ENCODE measurements around the gene DUOX1.

The DUOX1 gene

DNA sequence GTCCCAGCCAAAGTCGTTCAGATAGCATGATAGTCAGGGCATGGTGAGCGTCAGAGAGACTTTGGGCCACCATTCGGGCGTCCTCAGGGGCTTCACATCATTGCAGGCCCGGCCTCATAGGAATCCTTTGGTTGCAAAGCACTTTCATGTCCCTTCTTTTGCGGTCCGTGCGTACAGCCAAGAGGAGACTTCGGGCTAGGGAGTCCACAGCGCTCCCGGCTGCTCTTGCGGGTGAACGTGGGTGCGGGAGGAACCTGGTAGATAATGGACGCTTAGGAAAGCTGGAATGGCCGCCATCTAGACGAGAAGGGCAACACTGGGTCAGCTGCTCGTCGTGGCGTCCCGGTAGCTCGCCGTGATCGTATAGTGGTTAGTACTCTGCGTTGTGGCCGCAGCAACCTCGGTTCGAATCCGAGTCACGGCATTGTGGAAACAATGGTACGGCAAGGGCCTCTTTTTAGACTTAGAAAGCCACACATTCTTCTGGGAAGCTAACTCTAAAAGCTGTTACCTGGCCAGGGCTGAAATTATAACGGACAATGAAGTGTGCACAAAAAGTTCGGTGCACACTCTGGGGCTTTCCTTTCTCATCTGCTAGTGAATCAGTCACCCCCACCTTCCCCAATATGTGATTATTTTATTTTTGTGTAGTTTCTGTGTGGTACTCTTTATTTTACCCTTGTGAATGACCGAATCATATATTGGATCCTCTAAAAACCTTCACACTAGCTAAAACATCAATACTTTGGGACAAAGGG, 71.2 kb downstream of the DUOX1 start:
- Histone ChIP-seq H3K36me3 (ENCODE audit: control insufficient read depth, insufficient read depth, low read length) (no peaks in the 10 kb centered on the region), H3K27ac (peak overlapping the region; percentile 100), H3K27me3 (ENCODE audit: control insufficient read depth, insufficient read depth, low read length) (no peaks in the 10 kb centered on the region), H3K4me2 (ENCODE audit: low read length) (peak overlapping the region; percentile 78), H3K9me3 (ENCODE audit: control insufficient read depth, low read length) (no peaks in the 10 kb centered on the region), H2AFZ (peak overlapping the region; percentile 97), H3K9ac (no peak overlapping the region), H3K4me1 (peaks cover 2% of the 10 kb centered on the region), H3K4me3 (ENCODE audit: low read depth, low read length) (peak overlapping the region; percentile 68), H3K79me2 (no peaks in the 10 kb centered on the region)
- TF ChIP-seq, protein P1, sequence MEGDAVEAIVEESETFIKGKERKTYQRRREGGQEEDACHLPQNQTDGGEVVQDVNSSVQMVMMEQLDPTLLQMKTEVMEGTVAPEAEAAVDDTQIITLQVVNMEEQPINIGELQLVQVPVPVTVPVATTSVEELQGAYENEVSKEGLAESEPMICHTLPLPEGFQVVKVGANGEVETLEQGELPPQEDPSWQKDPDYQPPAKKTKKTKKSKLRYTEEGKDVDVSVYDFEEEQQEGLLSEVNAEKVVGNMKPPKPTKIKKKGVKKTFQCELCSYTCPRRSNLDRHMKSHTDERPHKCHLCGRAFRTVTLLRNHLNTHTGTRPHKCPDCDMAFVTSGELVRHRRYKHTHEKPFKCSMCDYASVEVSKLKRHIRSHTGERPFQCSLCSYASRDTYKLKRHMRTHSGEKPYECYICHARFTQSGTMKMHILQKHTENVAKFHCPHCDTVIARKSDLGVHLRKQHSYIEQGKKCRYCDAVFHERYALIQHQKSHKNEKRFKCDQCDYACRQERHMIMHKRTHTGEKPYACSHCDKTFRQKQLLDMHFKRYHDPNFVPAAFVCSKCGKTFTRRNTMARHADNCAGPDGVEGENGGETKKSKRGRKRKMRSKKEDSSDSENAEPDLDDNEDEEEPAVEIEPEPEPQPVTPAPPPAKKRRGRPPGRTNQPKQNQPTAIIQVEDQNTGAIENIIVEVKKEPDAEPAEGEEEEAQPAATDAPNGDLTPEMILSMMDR (IDR thresholded peaks at IDR 0.05), result no peak

DNA sequence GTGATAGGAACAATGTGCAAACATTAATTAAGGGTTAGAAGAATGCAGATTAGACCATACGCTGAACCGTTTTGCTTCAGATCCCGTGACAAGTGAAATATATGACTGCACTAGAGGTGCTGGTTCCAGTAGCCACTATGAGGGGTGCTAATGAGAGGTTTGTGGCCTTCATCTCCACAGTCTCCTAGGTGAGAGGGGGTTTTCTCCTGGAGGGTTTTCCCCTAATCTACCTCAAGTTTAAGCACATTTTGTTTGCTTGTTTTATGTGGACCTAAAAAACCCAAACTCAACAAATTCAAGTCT, 71.7 kb downstream of the DUOX1 start:
- Histone ChIP-seq H3K36me3 (ENCODE audit: control insufficient read depth, insufficient read depth, low read length) (no peaks in the 10 kb centered on the region), H3K4me1 (peaks cover 2% of the 10 kb centered on the region), H3K27ac (peak overlapping the region; percentile 100), H3K9ac (no peak overlapping the region), H3K27me3 (ENCODE audit: control insufficient read depth, insufficient read depth, low read length) (no peaks in the 10 kb centered on the region), H2AFZ (no peak overlapping the region), H3K9me3 (ENCODE audit: control insufficient read depth, low read length) (no peaks in the 10 kb centered on the region), H3K79me2 (no peaks in the 10 kb centered on the region), H3K4me3 (ENCODE audit: low read depth, low read length) (no peak overlapping the region), H3K4me2 (ENCODE audit: low read length) (peak overlapping the region; percentile 78)
- TF ChIP-seq, protein P1 (IDR thresholded peaks at IDR 0.05), result no peak

DNA sequence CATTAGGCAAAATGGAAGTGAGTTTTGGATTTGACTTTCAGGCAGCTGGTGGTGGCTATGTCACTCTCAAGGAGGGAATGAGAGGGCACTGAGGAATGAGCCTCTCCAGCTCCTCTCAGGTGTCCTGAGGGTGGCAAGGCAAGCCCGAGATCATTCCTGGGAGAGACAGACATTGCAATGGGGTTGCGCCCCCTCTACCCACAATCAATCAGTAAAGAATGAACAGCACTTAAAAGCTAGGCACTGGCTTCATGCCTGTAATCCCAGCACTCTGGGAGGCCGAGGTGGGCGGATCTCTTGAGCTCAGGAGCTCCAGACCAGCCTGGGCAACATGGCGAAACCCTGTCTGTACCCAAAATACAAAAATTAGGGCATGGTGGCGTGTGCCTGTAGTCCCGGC, 72.1 kb downstream of the DUOX1 start:
- H3K27ac ChIP-seq, result no peak overlapping the region
- H2AFZ ChIP-seq, result no peak overlapping the region
- H3K4me3 ChIP-seq (ENCODE audit: low read depth, low read length), result no peak overlapping the region
- no peaks in the 10 kb centered on the region for H3K36me3 ChIP-seq (ENCODE audit: control insufficient read depth, insufficient read depth, low read length)
- no peaks in the 10 kb centered on the region for H3K27me3 ChIP-seq (ENCODE audit: control insufficient read depth, insufficient read depth, low read length)
- TF ChIP-seq, protein P1 (IDR thresholded peaks at IDR 0.05), result no peak
- no peaks in the 10 kb centered on the region for H3K9me3 ChIP-seq (ENCODE audit: control insufficient read depth, low read length)
- no peak overlapping the region for H3K4me2 ChIP-seq (ENCODE audit: low read length)
- peaks cover 2% of the 10 kb centered on the region for H3K4me1 ChIP-seq
- no peak overlapping the region for H3K9ac ChIP-seq
- H3K79me2 ChIP-seq, result no peaks in the 10 kb centered on the region

DNA sequence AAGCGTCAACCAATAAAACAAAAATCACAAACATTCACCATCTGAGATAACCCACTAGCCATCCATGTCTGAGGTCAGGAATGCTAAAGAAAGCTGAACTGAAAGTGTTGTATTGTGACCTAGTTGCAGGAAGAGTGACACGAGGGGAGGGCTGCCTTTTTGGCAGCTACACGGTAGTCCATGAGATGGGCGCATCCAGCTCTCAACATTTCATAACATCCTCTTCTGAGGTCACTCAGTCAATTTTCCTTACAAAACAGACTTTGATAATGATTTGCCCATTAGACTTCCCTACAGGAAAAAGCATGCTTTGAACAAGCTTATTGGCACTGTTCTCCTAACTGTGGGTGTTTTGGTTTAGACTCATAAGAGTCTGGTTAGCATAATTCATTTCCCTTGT, 73.4 kb downstream of the DUOX1 start:
- Histone ChIP-seq H3K27ac (no peak overlapping the region), H3K9me3 (ENCODE audit: control insufficient read depth, low read length) (no peaks in the 10 kb centered on the region), H3K4me1 (peaks cover 2% of the 10 kb centered on the region), H3K27me3 (ENCODE audit: control insufficient read depth, insufficient read depth, low read length) (no peaks in the 10 kb centered on the region), H3K79me2 (no peaks in the 10 kb centered on the region), H2AFZ (peak overlapping the region; percentile 17), H3K36me3 (ENCODE audit: control insufficient read depth, insufficient read depth, low read length) (no peaks in the 10 kb centered on the region), H3K4me3 (ENCODE audit: low read depth, low read length) (no peak overlapping the region), H3K4me2 (ENCODE audit: low read length) (no peak overlapping the region), H3K9ac (no peak overlapping the region)
- TF ChIP-seq, protein P1 (IDR thresholded peaks at IDR 0.05), result no peak

DNA sequence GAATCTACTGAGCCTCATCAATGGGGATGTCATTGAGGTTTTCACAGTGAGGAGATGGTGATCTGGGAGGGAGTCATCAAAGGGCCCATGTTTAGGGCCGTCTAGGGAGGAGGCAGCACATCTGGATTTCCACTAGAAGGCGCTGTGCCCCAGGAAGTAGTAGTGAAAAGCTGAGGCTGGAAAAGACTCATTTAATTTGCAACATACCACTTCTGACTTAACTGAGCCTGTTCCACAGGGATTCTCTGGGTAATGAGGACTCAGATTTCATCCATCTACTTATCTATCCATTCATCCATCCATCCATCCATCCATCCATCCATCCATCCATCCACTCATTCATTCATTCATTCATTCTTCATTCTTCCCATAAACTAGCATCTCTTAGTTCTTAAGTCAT, 75.4 kb downstream of the DUOX1 start:
- Histone ChIP-seq H3K4me3 (ENCODE audit: low read depth, low read length) (no peak overlapping the region), H3K9ac (no peak overlapping the region), H2AFZ (no peak overlapping the region), H3K4me1 (no peaks in the 10 kb centered on the region), H3K27ac (no peak overlapping the region), H3K27me3 (ENCODE audit: control insufficient read depth, insufficient read depth, low read length) (no peaks in the 10 kb centered on the region), H3K9me3 (ENCODE audit: control insufficient read depth, low read length) (no peaks in the 10 kb centered on the region), H3K79me2 (no peaks in the 10 kb centered on the region), H3K36me3 (ENCODE audit: control insufficient read depth, insufficient read depth, low read length) (no peaks in the 10 kb centered on the region), H3K4me2 (ENCODE audit: low read length) (no peak overlapping the region)
- TF ChIP-seq, protein P1 (IDR thresholded peaks at IDR 0.05), result peak; percentile 59

All from parathyroid adenoma (tissue), 2 donors.